OCI-LY1 (cell line): ENCODE results near the gene SCAF8.
"Not testable (repeated sequence)": the region's sequence is repeated elsewhere in the genome, so short reads cannot be mapped to it uniquely, and the experiment has no call there.

Experiments
- H2AFZ ChIP-seq: fragments of 200-600 bp; sonication (generic), shearing (Covaris generic); 2 replicates; pipeline ENCODE4 v1.6.0; 2014; ENCODE audit warnings: antibody characterized with exemption, mild to moderate bottlenecking, low read length
- H3F3A ChIP-seq: fragments of 200-600 bp; sonication (generic), shearing (Covaris generic); 2 replicates; pipeline ENCODE4 v1.6.0; 2014; ENCODE audit warnings: mild to moderate bottlenecking, antibody characterized with exemption, low read length, moderate library complexity; ENCODE audit not compliant: insufficient read depth
- H3K27ac ChIP-seq: fragments of 200-600 bp; sonication (generic); 2 replicates; pipeline ENCODE4 v1.5.1; 2014; ENCODE audit warnings: low read length, mixed run types, mild to moderate bottlenecking, low read depth; ENCODE audit not compliant: poor library complexity, severe bottlenecking
- H3K27me3 ChIP-seq: fragments of 200-600 bp; sonication (generic); 2 replicates; pipeline ENCODE4 v1.6.0; 2014; ENCODE audit warnings: antibody characterized with exemption, mild to moderate bottlenecking, low read length, moderate library complexity; ENCODE audit not compliant: insufficient read depth
- H3K36me3 ChIP-seq: fragments of 200-600 bp; sonication (generic); 2 replicates; pipeline ENCODE4 v1.6.1; 2014; ENCODE audit warnings: mild to moderate bottlenecking, antibody characterized with exemption, low read length, moderate library complexity, mixed read lengths; ENCODE audit not compliant: insufficient read depth
- H3K4me1 ChIP-seq: fragments of 200-600 bp; sonication (generic); 2 replicates; pipeline ENCODE4 v1.5.1; 2014; ENCODE audit warnings: mild to moderate bottlenecking, low read length, moderate library complexity; ENCODE audit not compliant: insufficient read depth, severe bottlenecking
- H3K4me2 ChIP-seq: fragments of 200-600 bp; sonication (generic), shearing (Covaris generic); 2 replicates; pipeline ENCODE4 v1.6.1; 2014; ENCODE audit warnings: low read length
- H3K4me3 ChIP-seq: fragments of 200-600 bp; sonication (generic); 2 replicates; pipeline ENCODE4 v1.5.1; 2014; ENCODE audit warnings: low read length, low read depth, mild to moderate bottlenecking, mixed read lengths; ENCODE audit not compliant: poor library complexity, severe bottlenecking
- H3K79me2 ChIP-seq: fragments of 200-600 bp; shearing (Covaris generic); 2 replicates; pipeline ENCODE4 v1.6.1; 2016; ENCODE audit warnings: mixed run types, low read length, mixed read lengths; ENCODE audit not compliant: insufficient read depth
- H3K9ac ChIP-seq: fragments of 200-600 bp; sonication (generic), shearing (Covaris generic); 2 replicates; pipeline ENCODE4 v1.6.1; 2014; ENCODE audit warnings: mild to moderate bottlenecking, low read length, mixed read lengths
- H3K9me2 ChIP-seq: fragments of 200-600 bp; sonication (generic), shearing (Covaris generic); 2 replicates; pipeline ENCODE4 v1.6.1; 2014; ENCODE audit warnings: low read depth, mild to moderate bottlenecking, low read length, mixed read lengths
- H3K9me3 ChIP-seq: fragments of 200-600 bp; shearing (Covaris generic); 2 replicates; pipeline ENCODE4 v1.6.1; 2014; ENCODE audit warnings: low read length, mixed read lengths
- H4K20me1 ChIP-seq: fragments of 200-600 bp; sonication (generic), shearing (Covaris generic); 2 replicates; pipeline ENCODE4 v1.6.0; 2016; ENCODE audit warnings: mild to moderate bottlenecking, low read length; ENCODE audit not compliant: insufficient read depth
- CTCF ChIP-seq: fragments of 200-600 bp; sonication (generic), shearing (Covaris generic); IDR thresholded peaks from 2 replicates; pipeline ENCODE4 v1.5.1; 2017; ENCODE audit warnings: mild to moderate bottlenecking, antibody characterized with exemption, low read length, moderate library complexity, mixed read lengths
- EZH2 ChIP-seq: fragments of 200-600 bp; sonication (generic), shearing (Covaris generic); IDR thresholded peaks from 2 replicates; pipeline ENCODE4 v1.8.0; 2017; ENCODE audit warnings: borderline replicate concordance, mixed run types, mild to moderate bottlenecking, antibody characterized with exemption, low read length, moderate library complexity, mixed read lengths

SCAF8 gene

GRCh38 chr6:154709621-154710020, 23.6 kb upstream of the SCAF8 start:
- no peak overlapping the region for H3K9ac ChIP-seq
- no peak overlapping the region for H3K27ac ChIP-seq
- no peaks in the 10 kb centered on the region for H3K79me2 ChIP-seq
- no peaks in the 10 kb centered on the region for H3F3A ChIP-seq
- no peak overlapping the region for H3K4me3 ChIP-seq
- no peaks in the 10 kb centered on the region for H3K4me1 ChIP-seq
- no peak overlapping the region for H2AFZ ChIP-seq
- TF ChIP-seq CTCF (no peak), EZH2 (no peak)
- H3K9me3 ChIP-seq, result no peaks in the 10 kb centered on the region
- no peak overlapping the region for H3K4me2 ChIP-seq
- H3K36me3 ChIP-seq, result no peaks in the 10 kb centered on the region
- no peaks in the 10 kb centered on the region for H4K20me1 ChIP-seq
- H3K9me2 ChIP-seq, result no peaks in the 10 kb centered on the region
- no peaks in the 10 kb centered on the region for H3K27me3 ChIP-seq

DNA sequence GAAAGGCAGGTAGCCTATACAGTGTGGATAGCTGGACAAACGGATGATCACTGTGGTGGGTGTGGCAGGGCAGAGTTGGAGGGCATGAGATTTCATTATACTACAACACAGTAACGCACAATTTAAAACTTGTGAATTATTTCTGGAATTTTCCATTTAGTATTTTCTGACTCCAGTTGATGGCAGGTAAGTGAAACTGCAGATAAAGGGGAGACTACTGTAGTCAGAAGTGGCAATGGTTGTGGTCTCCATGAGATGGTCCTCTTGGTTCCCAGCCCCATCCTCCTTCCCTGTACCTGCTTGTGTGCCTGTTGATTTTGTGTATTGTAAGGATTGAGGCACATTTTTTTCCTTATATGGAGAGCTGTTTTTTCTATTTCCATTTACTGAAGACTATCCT, 22.5 kb upstream of the SCAF8 start:
- Histone ChIP-seq H3K4me2 (no peak overlapping the region), H3K9me3 (no peaks in the 10 kb centered on the region), H4K20me1 (no peaks in the 10 kb centered on the region), H3K4me3 (no peak overlapping the region), H3K27me3 (no peaks in the 10 kb centered on the region), H3F3A (no peaks in the 10 kb centered on the region), H3K27ac (no peak overlapping the region), H3K79me2 (no peaks in the 10 kb centered on the region), H3K36me3 (no peaks in the 10 kb centered on the region), H2AFZ (no peak overlapping the region), H3K4me1 (no peaks in the 10 kb centered on the region), H3K9me2 (no peaks in the 10 kb centered on the region), H3K9ac (no peak overlapping the region)
- TF ChIP-seq EZH2 (no peak), CTCF (no peak)

DNA sequence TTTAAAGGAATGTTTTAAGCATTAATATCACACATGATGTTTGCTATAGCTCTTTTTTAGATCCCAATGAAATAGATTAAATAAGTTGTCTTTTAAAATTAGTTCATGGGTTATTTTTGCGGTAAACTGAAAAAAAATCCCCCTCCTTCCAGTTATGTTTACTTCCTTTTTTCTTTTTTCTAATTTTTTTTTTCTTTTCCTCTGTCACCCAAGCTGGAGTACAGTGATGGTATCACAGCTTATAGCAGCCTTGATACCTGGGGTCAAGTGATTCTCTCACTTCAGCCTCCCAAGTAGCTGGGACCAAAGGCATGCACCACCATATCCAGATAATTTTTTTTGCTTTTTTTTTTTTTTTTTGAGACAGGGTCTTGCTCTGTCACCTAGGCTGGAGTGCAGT, 17.8 kb upstream of the SCAF8 start:
- Histone ChIP-seq H3K4me1 (no peaks in the 10 kb centered on the region), H3K79me2 (no peaks in the 10 kb centered on the region), H3K27ac (no peak overlapping the region), H3K9me3 (no peaks in the 10 kb centered on the region), H2AFZ (no peak overlapping the region), H3K9ac (no peak overlapping the region), H3F3A (no peaks in the 10 kb centered on the region), H3K36me3 (no peaks in the 10 kb centered on the region), H3K9me2 (no peaks in the 10 kb centered on the region), H3K4me3 (no peak overlapping the region), H3K4me2 (no peak overlapping the region), H4K20me1 (no peaks in the 10 kb centered on the region), H3K27me3 (no peaks in the 10 kb centered on the region)
- TF ChIP-seq EZH2 (no peak), CTCF (no peak)

DNA sequence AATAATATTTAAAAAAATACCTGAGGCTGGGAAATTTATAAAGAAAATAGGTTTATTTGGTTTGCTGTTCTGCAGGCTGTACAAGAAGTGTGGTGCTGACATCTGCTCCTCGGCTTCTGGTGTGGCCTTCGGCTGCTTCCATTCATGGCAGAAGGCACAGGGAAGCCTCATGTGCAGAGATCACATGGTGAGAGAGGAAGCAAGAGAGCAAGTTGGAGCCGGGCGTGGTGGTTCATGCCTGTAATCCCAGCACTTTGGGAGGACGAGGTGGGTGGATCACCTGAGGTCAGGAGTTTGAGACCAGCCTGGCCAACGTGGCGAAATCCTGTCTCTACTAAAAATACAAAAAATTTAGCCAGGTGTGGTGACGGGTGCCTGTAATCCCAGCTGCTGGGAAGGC, 16.9 kb upstream of the SCAF8 start:
- not testable (repeated sequence) for H3K9me3 ChIP-seq, H3K4me3 ChIP-seq, H3K27ac ChIP-seq

More for the DNA sequence above, 16.9 kb upstream of the SCAF8 start:
- H3K36me3 ChIP-seq, H3K4me1 ChIP-seq, H3K9ac ChIP-seq, H3K79me2 ChIP-seq, H3K9me2 ChIP-seq, H4K20me1 ChIP-seq, H3K27me3 ChIP-seq, H3K4me2 ChIP-seq, H3F3A ChIP-seq, H2AFZ ChIP-seq: not testable (repeated sequence)
